ENCODE data around the gene CLIP4. TPM values are rescaled to one million over a fixed set of nuclear protein-coding genes. Genes with fewer than 3 reads are reported as not detected.
A peak's percentile ranks its signal among the peaks of the same experiment; 100 is the strongest.

Gene CLIP4
- total and polyA plus RNA-seq, 10 donors, result 4.1 to 68.8 (median 28.2) TPM

DNA sequence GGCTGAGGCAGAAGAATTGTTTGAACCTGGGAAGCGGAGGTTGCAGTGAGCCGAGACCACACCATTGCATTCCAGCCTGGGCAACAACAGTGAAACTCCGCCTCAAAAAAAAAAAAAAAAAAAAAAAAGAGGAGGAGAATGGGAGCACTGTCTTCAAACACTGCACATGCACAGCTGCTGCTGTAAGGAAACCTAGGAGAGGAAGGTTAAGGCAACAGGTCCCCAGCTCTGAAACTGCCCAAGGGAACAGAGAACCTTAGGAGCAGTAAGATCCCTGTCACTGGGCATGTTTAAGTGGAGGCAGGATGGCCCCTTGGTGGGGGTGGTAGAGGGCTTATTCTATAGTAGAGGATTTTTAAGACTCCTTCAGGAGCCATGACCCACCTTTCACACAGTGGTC, 111.2 kb downstream of the CLIP4 start:
- 92 to 99% (median 96%) methylated on average over 3 of the region's 3 CpGs for WGBS, 5 donors

DNA sequence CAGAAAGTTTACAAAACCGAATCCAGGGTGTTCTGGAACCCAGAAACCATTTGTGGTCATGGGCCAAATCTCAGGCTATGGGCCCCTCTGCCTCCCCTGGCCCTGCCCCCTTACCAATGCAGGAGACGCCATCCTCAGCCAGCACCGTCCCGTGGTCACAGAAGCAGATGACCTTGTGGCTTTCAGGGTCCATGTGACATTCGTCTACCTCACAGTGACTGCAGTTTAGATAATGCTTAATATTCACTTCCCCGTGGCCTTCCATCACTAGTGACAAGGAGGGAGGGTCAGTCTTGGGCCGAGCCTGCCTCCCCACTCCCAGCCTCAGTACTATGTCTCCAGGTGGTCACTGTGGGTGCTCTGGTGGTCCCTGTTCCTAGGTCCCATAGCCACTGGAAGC, 111.6 kb downstream of the CLIP4 start:
- H3K27me3 ChIP-seq (replicated peaks in 1 of 7), result peaks cover 0 to 48% (median 0%) of the 10 kb centered on the region in 7 donors

More for the DNA sequence above, 111.2 kb downstream of the CLIP4 start:
- Histone ChIP-seq H3K9me3 (no peaks in the 10 kb centered on the region), H3K36me3 (no peaks in the 10 kb centered on the region), H3K27ac (no peak overlapping the region), H3K4me1 (peaks cover 0 to 6% (median 0%) of the 10 kb centered on the region in 6 donors), H3K4me3 (no peak overlapping the region), H3K27me3 (replicated peaks in 1 of 7) (peaks cover 0 to 47% (median 0%) of the 10 kb centered on the region in 7 donors)
- no peak for DNase-seq
- TF ChIP-seq POLR2AphosphoS5 (IDR thresholded peaks at IDR 0.05), result no peak
- intact Hi-C loops (cut with DNase I; ENCODE audit: low total_unique reads), result no loop called here

DNA sequence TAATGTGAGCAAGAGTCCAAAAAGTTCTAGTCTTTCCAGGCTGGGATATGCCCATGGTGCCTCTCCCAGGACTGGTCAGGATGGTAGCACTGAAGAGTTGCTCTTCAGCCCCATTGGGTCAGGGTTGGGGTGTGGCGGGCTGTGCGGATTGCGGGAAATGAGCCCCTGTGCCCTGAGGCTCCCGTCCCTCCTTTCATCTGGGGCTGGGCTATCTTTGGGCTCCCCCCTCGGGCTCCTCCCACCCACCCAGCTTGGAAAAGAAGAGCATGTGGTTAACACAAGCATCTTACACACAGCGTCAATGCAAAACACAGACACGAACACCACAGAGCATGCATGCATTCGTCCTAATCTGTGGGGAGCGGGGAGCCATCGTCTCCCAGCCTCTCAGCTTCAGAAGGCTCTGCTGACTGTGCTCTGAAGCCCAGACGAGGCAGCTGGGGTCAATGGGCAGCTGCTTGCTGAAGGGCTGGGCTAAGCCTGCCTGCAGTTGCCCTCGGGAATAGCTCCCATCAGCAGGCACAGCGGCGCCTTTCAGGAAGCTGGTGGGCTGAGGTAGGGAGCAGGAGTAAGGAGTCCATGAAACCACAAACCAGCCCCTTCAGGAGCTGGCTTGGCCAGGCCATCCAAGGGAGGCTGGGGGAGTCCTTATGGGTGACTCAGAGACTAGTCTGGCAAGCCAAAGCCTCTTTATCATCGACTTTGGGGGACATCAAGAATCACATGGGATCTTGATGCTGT, 112.9 kb downstream of the CLIP4 start:
- H3K4me1 ChIP-seq, result peaks cover 0 to 6% (median 0%) of the 10 kb centered on the region in 6 donors
- WGBS, 5 donors, result 57 to 72% (median 62%) methylated on average over 12 to 15 of the region's 15 CpGs
- intact Hi-C loops (cut with DNase I; ENCODE audit: low total_unique reads), result no loop called here
- peak; percentile 67 for DNase-seq
- H3K36me3 ChIP-seq, result no peaks in the 10 kb centered on the region
- peaks cover 0 to 52% (median 0%) of the 10 kb centered on the region in 7 donors for H3K27me3 ChIP-seq (replicated peaks in 1 of 7)
- no peaks in the 10 kb centered on the region for H3K9me3 ChIP-seq
- TF ChIP-seq POLR2AphosphoS5 (IDR thresholded peaks at IDR 0.05) (no peak), POLR2A (IDR thresholded peaks at IDR 0.05) (no peak)
- TF ChIP-seq, protein P1, sequence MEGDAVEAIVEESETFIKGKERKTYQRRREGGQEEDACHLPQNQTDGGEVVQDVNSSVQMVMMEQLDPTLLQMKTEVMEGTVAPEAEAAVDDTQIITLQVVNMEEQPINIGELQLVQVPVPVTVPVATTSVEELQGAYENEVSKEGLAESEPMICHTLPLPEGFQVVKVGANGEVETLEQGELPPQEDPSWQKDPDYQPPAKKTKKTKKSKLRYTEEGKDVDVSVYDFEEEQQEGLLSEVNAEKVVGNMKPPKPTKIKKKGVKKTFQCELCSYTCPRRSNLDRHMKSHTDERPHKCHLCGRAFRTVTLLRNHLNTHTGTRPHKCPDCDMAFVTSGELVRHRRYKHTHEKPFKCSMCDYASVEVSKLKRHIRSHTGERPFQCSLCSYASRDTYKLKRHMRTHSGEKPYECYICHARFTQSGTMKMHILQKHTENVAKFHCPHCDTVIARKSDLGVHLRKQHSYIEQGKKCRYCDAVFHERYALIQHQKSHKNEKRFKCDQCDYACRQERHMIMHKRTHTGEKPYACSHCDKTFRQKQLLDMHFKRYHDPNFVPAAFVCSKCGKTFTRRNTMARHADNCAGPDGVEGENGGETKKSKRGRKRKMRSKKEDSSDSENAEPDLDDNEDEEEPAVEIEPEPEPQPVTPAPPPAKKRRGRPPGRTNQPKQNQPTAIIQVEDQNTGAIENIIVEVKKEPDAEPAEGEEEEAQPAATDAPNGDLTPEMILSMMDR (IDR thresholded peaks at IDR 0.05 in 8 of 11, conservative IDR thresholded peaks at IDR 0.05 in 3 of 11), result no peak
- no peak overlapping the region for H3K27ac ChIP-seq
- no peak overlapping the region for H3K4me3 ChIP-seq

More for the DNA sequence above, 111.6 kb downstream of the CLIP4 start:
- Histone ChIP-seq H3K9me3 (no peaks in the 10 kb centered on the region), H3K4me3 (no peak overlapping the region), H3K27ac (no peak overlapping the region), H3K36me3 (no peaks in the 10 kb centered on the region), H3K4me1 (peaks cover 0 to 6% (median 0%) of the 10 kb centered on the region in 6 donors)
- peak; percentile 29 for DNase-seq
- intact Hi-C loops (cut with DNase I; ENCODE audit: low total_unique reads), result no loop called here
- no peak for TF ChIP-seq POLR2AphosphoS5 (IDR thresholded peaks at IDR 0.05)
- TF ChIP-seq, protein P1 (IDR thresholded peaks at IDR 0.05 in 8 of 11, conservative IDR thresholded peaks at IDR 0.05 in 3 of 11), result no peak
- WGBS, 5 donors, result 39 to 62% (median 55%) methylated on average over 6 to 7 of the region's 7 CpGs

DNA sequence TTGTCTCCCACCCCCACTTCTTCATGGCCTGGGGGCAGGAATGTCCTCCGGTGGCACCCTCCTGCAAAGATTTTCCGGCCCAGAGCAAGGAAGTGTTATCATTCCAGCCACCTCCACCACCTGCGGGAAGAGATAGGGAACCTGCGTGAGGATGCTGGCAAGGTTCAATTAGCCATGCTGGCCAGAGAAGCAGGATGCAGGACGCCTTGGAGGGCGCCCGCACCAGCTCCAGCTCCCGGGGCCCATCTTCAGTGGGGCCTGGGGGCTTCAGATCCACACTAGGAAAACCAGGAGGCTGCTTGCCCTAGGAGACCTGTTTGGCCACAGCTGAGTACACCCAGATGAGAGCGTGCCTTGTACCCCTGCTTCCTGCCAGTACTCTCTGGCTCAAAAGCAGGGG, 113.7 kb downstream of the CLIP4 start:
- intact Hi-C loops (cut with DNase I; ENCODE audit: low total_unique reads), result no loop called here
- peaks cover 0 to 52% (median 0%) of the 10 kb centered on the region in 7 donors for H3K27me3 ChIP-seq (replicated peaks in 1 of 7)
- H3K9me3 ChIP-seq, result no peaks in the 10 kb centered on the region
- TF ChIP-seq POLR2AphosphoS5 (IDR thresholded peaks at IDR 0.05) (no peak), POLR2A (IDR thresholded peaks at IDR 0.05) (no peak)
- TF ChIP-seq, protein P1 (IDR thresholded peaks at IDR 0.05 in 8 of 11, conservative IDR thresholded peaks at IDR 0.05 in 3 of 11), result no peak
- peak; percentile 42 for DNase-seq
- H3K27ac ChIP-seq, result no peak overlapping the region
- H3K36me3 ChIP-seq, result no peaks in the 10 kb centered on the region
- peaks cover 0 to 2% (median 0%) of the 10 kb centered on the region in 6 donors for H3K4me1 ChIP-seq
- no peak overlapping the region for H3K4me3 ChIP-seq
- 81 to 87% (median 83%) methylated on average over 9 of the region's 9 CpGs for WGBS, 5 donors
